Neural crest cell (in vitro differentiated cells): ENCODE results near the gene ADRA2C. TPM values are rescaled to one million over a fixed set of nuclear protein-coding genes. Genes with fewer than 3 reads are reported as not detected.
A peak's percentile ranks its signal among the peaks of the same experiment; 100 is the strongest.

ENCODE experiments used
- DNase-seq: peaks from one replicate; pipeline ENCODE4 v3.0.0; 2021; ENCODE audit warnings: low read depth, mixed read lengths, low spot score
- H3K27ac Mint-ChIP-seq: one replicate; pipeline ENCODE4 v1.8.0; 2021; ENCODE audit warnings: mild to moderate bottlenecking, mixed read lengths; ENCODE audit not compliant: unreplicated experiment
- H3K27me3 Mint-ChIP-seq: 2 replicates; pipeline ENCODE4 v1.8.0; 2021; ENCODE audit warnings: low read depth, mild to moderate bottlenecking, mixed read lengths
- H3K36me3 Mint-ChIP-seq: 2 replicates; pipeline ENCODE4 v1.8.0; 2021; ENCODE audit warnings: low read depth, mild to moderate bottlenecking, mixed read lengths
- H3K4me1 Mint-ChIP-seq: 2 replicates; pipeline ENCODE4 v1.8.0; 2021; ENCODE audit warnings: mixed read lengths
- H3K4me3 Mint-ChIP-seq: one replicate; pipeline ENCODE4 v1.8.0; 2021; ENCODE audit warnings: mild to moderate bottlenecking, mixed read lengths
- H3K9me3 Mint-ChIP-seq: 2 replicates; pipeline ENCODE4 v1.8.0; 2021; ENCODE audit warnings: mixed read lengths
- CTCF ChIP-seq: fragments of 200-600 bp; sonication (generic); conservative IDR thresholded peaks from 2 replicates; pipeline ENCODE4 v1.5.0; 2021; ENCODE audit warnings: antibody characterized with exemption, mild to moderate bottlenecking
- total RNA-seq: library from RNA; stranded (reverse); gene quantifications from 2 replicates; pipeline ENCODE4 v1.2.1, GENCODE V29; 2021

Gene ADRA2C
- total RNA-seq, 1 donor from 2014 or later = 6.1 TPM

GRCh38 chr4:3771939-3772495, 5.8 kb downstream of the ADRA2C start:
- TF ChIP-seq CTCF = no peak
- Mint-ChIP-seq H3K4me3 (peak overlapping the region; percentile 35), H3K4me1 (peaks cover 34% of the 10 kb centered on the region), H3K36me3 (no peaks in the 10 kb centered on the region), H3K27ac (no peak overlapping the region), H3K9me3 (no peaks in the 10 kb centered on the region), H3K27me3 (peaks cover 19% of the 10 kb centered on the region)
- DNase-seq = no peak

DNA sequence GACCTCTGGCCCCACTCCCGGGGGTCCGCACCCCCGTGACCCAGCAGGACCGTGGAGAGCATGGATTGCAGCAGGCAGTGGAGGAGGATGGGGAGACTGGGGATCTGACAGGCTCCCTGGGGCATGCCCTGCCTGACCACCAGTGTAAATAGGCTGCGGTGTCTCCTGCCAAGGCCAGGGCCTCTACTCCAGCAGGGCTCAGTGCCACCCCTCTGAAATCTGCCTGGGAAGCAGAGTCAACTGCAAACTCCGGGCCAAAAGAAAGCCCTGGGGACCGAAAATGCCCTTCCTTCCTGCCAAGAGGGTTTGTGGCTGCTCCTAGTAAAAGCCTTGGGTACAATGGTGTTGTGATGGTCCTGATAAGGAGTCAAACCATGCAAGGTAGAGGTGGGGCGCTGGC, 6.4 kb downstream of the ADRA2C start:
- Mint-ChIP-seq H3K4me3 (no peak overlapping the region), H3K4me1 (peaks cover 31% of the 10 kb centered on the region), H3K36me3 (no peaks in the 10 kb centered on the region), H3K27me3 (peaks cover 16% of the 10 kb centered on the region), H3K9me3 (no peaks in the 10 kb centered on the region), H3K27ac (no peak overlapping the region)
- TF ChIP-seq CTCF = no peak
- DNase-seq = no peak

DNA sequence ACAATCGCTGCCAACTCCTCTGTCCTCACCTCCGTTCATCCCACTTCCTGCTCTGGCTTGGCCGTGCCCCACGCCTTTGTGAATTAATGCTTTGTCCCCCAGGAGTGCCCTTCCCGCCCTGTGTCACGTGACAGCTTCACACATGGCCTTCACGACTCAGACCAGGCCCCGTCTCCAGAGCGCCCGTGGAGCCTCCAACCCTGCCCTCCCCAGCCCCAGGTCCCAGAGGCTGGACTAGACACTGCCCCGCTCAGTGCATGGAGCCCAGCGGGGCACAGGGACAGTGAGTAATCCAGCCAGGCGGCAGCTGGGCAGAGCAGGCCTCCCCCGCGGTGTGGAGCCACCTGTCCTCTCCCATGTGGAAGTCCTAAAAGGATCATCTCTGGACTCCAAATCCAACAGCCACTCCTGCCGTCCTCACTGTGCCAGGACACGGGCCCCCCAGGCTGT, 7.4 kb downstream of the ADRA2C start:
- no peaks in the 10 kb centered on the region for H3K9me3 Mint-ChIP-seq
- TF ChIP-seq CTCF = no peak
- H3K27me3 Mint-ChIP-seq = peaks cover 6% of the 10 kb centered on the region
- H3K4me3 Mint-ChIP-seq = no peak overlapping the region
- no peak for DNase-seq
- H3K27ac Mint-ChIP-seq = peak overlapping the region; percentile 19
- no peaks in the 10 kb centered on the region for H3K36me3 Mint-ChIP-seq
- H3K4me1 Mint-ChIP-seq = peaks cover 26% of the 10 kb centered on the region

- peaks cover 2% of the 10 kb centered on the region for H3K27me3 Mint-ChIP-seq
- no peak for TF ChIP-seq CTCF
- DNase-seq = no peak
- H3K27ac Mint-ChIP-seq = no peak overlapping the region
- H3K36me3 Mint-ChIP-seq = no peaks in the 10 kb centered on the region
- no peaks in the 10 kb centered on the region for H3K9me3 Mint-ChIP-seq
- H3K4me1 Mint-ChIP-seq = peaks cover 22% of the 10 kb centered on the region
- H3K4me3 Mint-ChIP-seq = no peak overlapping the region
Observed at GRCh38 chr4:3774253-3774883, 8.2 kb downstream of the ADRA2C start.

- H3K36me3 Mint-ChIP-seq = no peaks in the 10 kb centered on the region
- H3K9me3 Mint-ChIP-seq = no peaks in the 10 kb centered on the region
- no peak for TF ChIP-seq CTCF
- H3K27ac Mint-ChIP-seq = no peak overlapping the region
- peaks cover 22% of the 10 kb centered on the region for H3K4me1 Mint-ChIP-seq
- no peak for DNase-seq
- peaks cover 2% of the 10 kb centered on the region for H3K27me3 Mint-ChIP-seq
- no peak overlapping the region for H3K4me3 Mint-ChIP-seq
Observed at GRCh38 chr4:3775005-3775404, 8.8 kb downstream of the ADRA2C start.
